Liver (tissue), 9 donors: Measurements from ENCODE around the gene URGCP. TPM values are rescaled to one million over a fixed set of nuclear protein-coding genes. Genes with fewer than 3 reads are reported as not detected.

Experiments
- DNase-seq: peaks from one replicate; pipeline ENCODE4 v3.0.0-alpha.2; 2017; ENCODE audit warnings: low spot score
- H3K27ac ChIP-seq, 2 donors: one replicate each; pipeline ENCODE4 v1.7.0; 2013; ENCODE audit warnings: inconsistent platforms in 2 of 2, low read length in 2 of 2, control low read depth in 1 of 2, low read depth in 1 of 2, mild to moderate bottlenecking in 1 of 2
- H3K27me3 ChIP-seq, 4 donors: one replicate each; pipeline versions ENCODE4 v1.6.1 to v1.7.0; 2013; ENCODE audit warnings: low read length in 3 of 4, inconsistent platforms in 1 of 4, mild to moderate bottlenecking in 1 of 4, moderate library complexity in 1 of 4; ENCODE audit not compliant: control insufficient read depth in 4 of 4, insufficient read depth in 4 of 4
- H3K36me3 ChIP-seq, 4 donors: one replicate each; pipeline versions ENCODE4 v1.6.1 to v1.7.0; 2013; ENCODE audit warnings: low read length in 3 of 4, mild to moderate bottlenecking in 3 of 4, low read depth in 1 of 4, moderate library complexity in 1 of 4; ENCODE audit not compliant: control insufficient read depth in 4 of 4, insufficient read depth in 3 of 4
- H3K4me1 ChIP-seq, 4 donors: one replicate each; pipeline versions ENCODE4 v1.6.1 to v1.7.0; 2013; ENCODE audit warnings: low read length in 3 of 4, mild to moderate bottlenecking in 3 of 4, moderate library complexity in 1 of 4; ENCODE audit not compliant: control insufficient read depth in 4 of 4, insufficient read depth in 4 of 4
- H3K4me3 ChIP-seq, 3 donors: one replicate each; pipeline versions ENCODE4 v1.6.1 to v1.7.0; 2013; ENCODE audit warnings: low read length in 3 of 3, control low read depth in 1 of 3, low read depth in 1 of 3, mild to moderate bottlenecking in 1 of 3
- H3K9ac ChIP-seq, 2 donors: one replicate each; pipeline ENCODE4 v1.7.0; 2013; ENCODE audit warnings: low read length in 2 of 2, mild to moderate bottlenecking in 2 of 2, moderate library complexity in 2 of 2, control low read depth in 1 of 2, low read depth in 1 of 2
- H3K9me3 ChIP-seq, 4 donors: one replicate each; pipeline versions ENCODE4 v1.6.1 to v1.7.0; 2013; ENCODE audit warnings: low read length in 3 of 4; ENCODE audit not compliant: control insufficient read depth in 4 of 4
- ATF3 ChIP-seq: IDR thresholded peaks from 2 replicates; pipeline ENCODE4 v1.6.1; 2016; ENCODE audit warnings: antibody characterized with exemption
- EGR1 ChIP-seq, 2 donors: IDR thresholded peaks; 2 replicates each; pipeline ENCODE4 v1.6.1; 2016 to 2018; ENCODE audit warnings: antibody characterized with exemption in 2 of 2, low read depth in 2 of 2
- FOXA2 ChIP-seq: IDR thresholded peaks from 2 replicates; pipeline ENCODE4 v1.6.1; 2016; ENCODE audit warnings: antibody characterized with exemption
- GABPA ChIP-seq, 2 donors: IDR thresholded peaks in 1 of 2; conservative IDR thresholded peaks in 1 of 2; 2 replicates each; pipeline ENCODE4 v1.6.1; 2016; ENCODE audit warnings: antibody characterized with exemption in 2 of 2, mild to moderate bottlenecking in 1 of 2, moderate library complexity in 1 of 2
- HNF4G ChIP-seq: IDR thresholded peaks from 2 replicates; pipeline ENCODE4 v1.6.1; 2016; ENCODE audit warnings: antibody characterized with exemption
- JUND ChIP-seq, 2 donors: IDR thresholded peaks; 2 replicates each; pipeline ENCODE4 v1.6.1; 2016; ENCODE audit warnings: antibody characterized with exemption in 2 of 2
- NR2F2 ChIP-seq: IDR thresholded peaks from 2 replicates; pipeline ENCODE4 v1.6.1; 2016; ENCODE audit warnings: antibody characterized with exemption
- RAD21 ChIP-seq, 2 donors: IDR thresholded peaks; 2 replicates each; pipeline ENCODE4 v1.6.1; 2016; ENCODE audit warnings: antibody characterized with exemption in 2 of 2, mild to moderate bottlenecking in 2 of 2
- RXRA ChIP-seq, 2 donors: IDR thresholded peaks; 2 replicates each; pipeline ENCODE4 v1.6.1; 2017 to 2018; ENCODE audit warnings: antibody characterized with exemption in 2 of 2, mild to moderate bottlenecking in 1 of 2
- SP1 ChIP-seq: IDR thresholded peaks from 2 replicates; pipeline ENCODE4 v1.6.1; 2018; ENCODE audit warnings: antibody characterized with exemption, mild to moderate bottlenecking
- TAF1 ChIP-seq: conservative IDR thresholded peaks from 2 replicates; pipeline ENCODE4 v1.6.1; 2016; ENCODE audit warnings: antibody characterized with exemption, mild to moderate bottlenecking
- YY1 ChIP-seq: IDR thresholded peaks from 2 replicates; pipeline ENCODE4 v1.6.1; 2016; ENCODE audit warnings: antibody characterized with exemption, mild to moderate bottlenecking
- WGBS: extraction: QIAGEN DNeasy Blood & Tissue Kit; methylation state at CpG from one replicate; pipeline ENCODE4 v1.1.7; 2013; 5-methylcytosine and 5-hydroxymethylcytosine counted together
- polyA plus RNA-seq, 2 donors: library from polyadenylated mRNA; stranded (reverse) in 1 of 2; unstranded in 1 of 2; fragments of 200-250 nt in 1 of 2; fragments of >200 nt in 1 of 2; fragmentation: Nextera tagmentation in 1 of 2; extraction: Ambion mirVana in 1 of 2; gene quantifications; one replicate each; pipeline versions ENCODE4 v1.2.1 to v1.2.3, GENCODE V29; 2013 to 2015
- total RNA-seq, 2 donors: library from RNA; depleted of rRNA; stranded (reverse); fragments of >200 nt; gene quantifications; one replicate each; pipeline ENCODE4 v1.2.3, GENCODE V29; 2014
- donor health status: healthy.
- donor health status: healthy.
- donor health status: healthy.
- donor health status: healthy.
- donor health status: healthy.

Gene URGCP
- total and polyA plus RNA-seq, 4 donors: 7.2 to 28.4 (median 13.0) TPM

GRCh38 chr7:43884209-43884608 lies 22.2 kb downstream of the URGCP start:
- no peak overlapping the region for H3K27ac ChIP-seq
- no peak overlapping the region for H3K4me3 ChIP-seq
- no peaks in the 10 kb centered on the region for H3K27me3 ChIP-seq
- H3K9me3 ChIP-seq: no peaks in the 10 kb centered on the region
- no peak for TF ChIP-seq YY1
- no peak for TF ChIP-seq TAF1
- H3K4me1 ChIP-seq: peaks cover 0 to 3% (median 1%) of the 10 kb centered on the region in 4 donors
- H3K36me3 ChIP-seq: peaks cover 2 to 35% (median 21%) of the 10 kb centered on the region in 4 donors
- no peak overlapping the region for H3K9ac ChIP-seq
- WGBS: 82% methylated on average over 4 of the region's 4 CpGs
- no peak for DNase-seq

GRCh38 chr7:43880596-43880995 lies 25.8 kb downstream of the URGCP start:
- no peak for DNase-seq
- H3K27me3 ChIP-seq: no peaks in the 10 kb centered on the region
- H3K9ac ChIP-seq: no peak overlapping the region
- H3K4me1 ChIP-seq: peaks cover 5 to 14% (median 11%) of the 10 kb centered on the region in 4 donors
- 87% methylated on average over 5 of the region's 5 CpGs for WGBS
- H3K27ac ChIP-seq: no peak overlapping the region
- no peak overlapping the region for H3K4me3 ChIP-seq
- peaks cover 9 to 56% (median 33%) of the 10 kb centered on the region in 4 donors for H3K36me3 ChIP-seq
- H3K9me3 ChIP-seq: no peaks in the 10 kb centered on the region
- no peak for TF ChIP-seq YY1
- no peak for TF ChIP-seq RAD21 (IDR thresholded peaks at IDR 0.05)

- H3K4me3 ChIP-seq: no peak overlapping the region
- WGBS: 91% methylated on average over 2 of the region's 2 CpGs
- peaks cover 9 to 56% (median 35%) of the 10 kb centered on the region in 4 donors for H3K36me3 ChIP-seq
- no peak overlapping the region for H3K27ac ChIP-seq
- H3K4me1 ChIP-seq: peaks cover 5 to 14% (median 11%) of the 10 kb centered on the region in 4 donors
- no peaks in the 10 kb centered on the region for H3K27me3 ChIP-seq
- H3K9ac ChIP-seq: no peak overlapping the region
- no peaks in the 10 kb centered on the region for H3K9me3 ChIP-seq
- TF ChIP-seq GABPA (IDR thresholded peaks at IDR 0.05 in 1 of 2, conservative IDR thresholded peaks at IDR 0.05 in 1 of 2) (no peak), EGR1 (IDR thresholded peaks at IDR 0.05; ENCODE audit: low read depth in 2 of 2) (no peak), RAD21 (IDR thresholded peaks at IDR 0.05) (no peak), JUND (IDR thresholded peaks at IDR 0.05) (no peak), RXRA (IDR thresholded peaks at IDR 0.05) (no peak), NR2F2 (no peak), SP1 (no peak), HNF4G (no peak), FOXA2 (no peak)
- no peak for DNase-seq
Measured at GRCh38 chr7:43879477-43879876, 26.9 kb downstream of the URGCP start.

- TF ChIP-seq RAD21 (IDR thresholded peaks at IDR 0.05) (no peak), ATF3 (no peak), YY1 (no peak), SP1 (no peak), NR2F2 (no peak), GABPA (IDR thresholded peaks at IDR 0.05 in 1 of 2, conservative IDR thresholded peaks at IDR 0.05 in 1 of 2) (no peak)
- Histone ChIP-seq H3K27ac (no peak overlapping the region), H3K27me3 (no peaks in the 10 kb centered on the region), H3K4me3 (no peak overlapping the region), H3K36me3 (peaks cover 9 to 52% (median 32%) of the 10 kb centered on the region in 4 donors), H3K4me1 (peaks cover 5 to 14% (median 11%) of the 10 kb centered on the region in 4 donors), H3K9ac (no peak overlapping the region), H3K9me3 (no peaks in the 10 kb centered on the region)
- DNase-seq: no peak
- WGBS: 85% methylated on average over 5 of the region's 5 CpGs
Measured at GRCh38 chr7:43878867-43879266, 27.5 kb downstream of the URGCP start.
